Right lobe of liver (tissue), 6 donors: ENCODE measurements around the gene CANX. TPM values are rescaled to one million over a fixed set of nuclear protein-coding genes. Genes with fewer than 3 reads are reported as not detected.
A peak's percentile ranks its signal among the peaks of the same experiment; 100 is the strongest.

Experiments
- ATAC-seq, 4 donors: fragments of 200-7000 bp; cut with Tn5 transposase; one replicate each; pipeline ENCODE4 v1.9.1; 2020; ENCODE audit warnings: mild to moderate bottlenecking in 4 of 4, moderate library complexity in 4 of 4
- DNase-seq, 3 donors: peaks; one replicate each; pipeline ENCODE4 v3.0.0-alpha.2; 2020
- H3K27ac ChIP-seq, 3 donors: fragments of 200-600 bp; one replicate each; pipeline ENCODE4 v1.8.0; 2022
- H3K27me3 ChIP-seq, 2 donors: fragments of 200-600 bp; one replicate each; pipeline ENCODE4 v1.8.0; 2022
- H3K36me3 ChIP-seq, 4 donors: fragments of 200-600 bp; sonication (generic) in 1 of 4; one replicate each; pipeline versions ENCODE4 v1.5.1 to v1.8.0; 2017 to 2022; ENCODE audit warnings: control low read depth in 1 of 4
- H3K4me1 ChIP-seq, 4 donors: fragments of 200-600 bp; sonication (generic) in 1 of 4; one replicate each; pipeline versions ENCODE4 v1.5.1 to v1.8.0; 2017 to 2022; ENCODE audit warnings: control low read depth in 1 of 4
- H3K4me3 ChIP-seq, 3 donors: fragments of 200-600 bp; one replicate each; pipeline ENCODE4 v1.8.0; 2022
- H3K9me3 ChIP-seq, 4 donors: fragments of 200-600 bp; sonication (generic) in 1 of 4; one replicate each; pipeline versions ENCODE4 v1.5.1 to v1.8.0; 2017 to 2022; ENCODE audit warnings: control low read depth in 1 of 4
- POLR2A ChIP-seq: fragments of 450-650 bp; IDR thresholded peaks from one replicate; pipeline ENCODE4 v1.6.1; 2017; ENCODE audit warnings: antibody characterized with exemption, mild to moderate bottlenecking
- WGBS: methylation state at CpG from one replicate; pipeline ENCODE4 v1.1.6; 2018; ENCODE audit warnings: low coverage, low lambda C conversion rate; ENCODE audit not compliant: insufficient coverage; ENCODE audit errors: missing lambda C conversion rate; 5-methylcytosine and 5-hydroxymethylcytosine counted together
- intact Hi-C, 2 donors: fragments of 100-400 bp; cut with DNase I; formaldehyde crosslinking; loops; one replicate each; pipeline versions ENCODE4 v1.11.2 to v1.14.1; 2022
- total RNA-seq, 6 experiments: library from RNA; depleted of rRNA in 2 of 6; stranded (reverse); fragments of >200 nt in 2 of 6; fragmentation: NEBNext Ultra II Directional in 3 of 6; extraction: Animal tissue kit (Norgen Biotek cat#: 25700) in 3 of 6; gene quantifications; one replicate each; pipeline versions ENCODE4 v1.1.0 to v1.2.4, GENCODE V29; 2016 to 2023
- TF ChIP-seq, protein P1 (sequence below), 4 donors: fragments of 200-600 bp in 3 of 4; fragments of 450-650 bp in 1 of 4; IDR thresholded peaks; one replicate each; pipeline versions ENCODE4 v1.5.1 to v1.8.0; 2016 to 2022; ENCODE audit warnings: antibody characterized with exemption in 4 of 4, mild to moderate bottlenecking in 2 of 4
- donor health status: DM: no; HTN: yes; CAD: no.
- donor health status: DM: no; HTN: no; CAD: no.
- donor health status: DM: no; HTN: no; CAD: no.
- donor health status: DM: no; HTN: yes; CAD: no.
- donor health status: DM: no; HTN: yes; CAD: no.

Gene CANX
- total RNA-seq, 6 experiments from 2014 or later: 363 to 606 (median 456) TPM

DNA sequence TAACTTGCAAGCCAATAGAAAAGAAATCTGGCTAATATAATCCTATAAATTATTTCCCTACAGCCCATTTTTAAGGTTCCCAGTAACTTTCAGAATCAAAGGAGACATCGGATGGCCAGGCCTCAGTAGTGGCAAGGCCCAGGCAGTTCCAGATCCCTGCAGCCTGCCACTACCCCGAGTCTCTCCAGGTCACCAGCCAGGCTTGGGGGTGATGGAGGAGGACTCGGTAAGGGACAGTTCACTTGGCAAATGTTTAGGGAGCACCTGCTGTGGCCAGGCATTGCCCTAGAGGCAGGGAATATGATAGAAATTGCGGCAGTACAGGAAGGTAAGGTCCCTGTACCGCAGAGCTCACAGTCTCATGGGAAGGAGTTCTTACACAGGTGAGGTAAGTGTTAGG lies 79.8 kb downstream of the CANX start:
- Histone ChIP-seq H3K4me1 (no peaks in the 10 kb centered on the region), H3K27ac (no peak overlapping the region), H3K9me3 (no peaks in the 10 kb centered on the region), H3K4me3 (no peak overlapping the region), H3K36me3 (peaks cover 0 to 31% (median 6%) of the 10 kb centered on the region in 4 donors), H3K27me3 (no peaks in the 10 kb centered on the region)
- TF ChIP-seq, protein P1, sequence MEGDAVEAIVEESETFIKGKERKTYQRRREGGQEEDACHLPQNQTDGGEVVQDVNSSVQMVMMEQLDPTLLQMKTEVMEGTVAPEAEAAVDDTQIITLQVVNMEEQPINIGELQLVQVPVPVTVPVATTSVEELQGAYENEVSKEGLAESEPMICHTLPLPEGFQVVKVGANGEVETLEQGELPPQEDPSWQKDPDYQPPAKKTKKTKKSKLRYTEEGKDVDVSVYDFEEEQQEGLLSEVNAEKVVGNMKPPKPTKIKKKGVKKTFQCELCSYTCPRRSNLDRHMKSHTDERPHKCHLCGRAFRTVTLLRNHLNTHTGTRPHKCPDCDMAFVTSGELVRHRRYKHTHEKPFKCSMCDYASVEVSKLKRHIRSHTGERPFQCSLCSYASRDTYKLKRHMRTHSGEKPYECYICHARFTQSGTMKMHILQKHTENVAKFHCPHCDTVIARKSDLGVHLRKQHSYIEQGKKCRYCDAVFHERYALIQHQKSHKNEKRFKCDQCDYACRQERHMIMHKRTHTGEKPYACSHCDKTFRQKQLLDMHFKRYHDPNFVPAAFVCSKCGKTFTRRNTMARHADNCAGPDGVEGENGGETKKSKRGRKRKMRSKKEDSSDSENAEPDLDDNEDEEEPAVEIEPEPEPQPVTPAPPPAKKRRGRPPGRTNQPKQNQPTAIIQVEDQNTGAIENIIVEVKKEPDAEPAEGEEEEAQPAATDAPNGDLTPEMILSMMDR (IDR thresholded peaks at IDR 0.05): no peak
- TF ChIP-seq POLR2A: no peak
- no peak for DNase-seq
- intact Hi-C loops: no loop called here
- no peak for ATAC-seq
- WGBS: 87% methylated on average over 4 of the region's 5 CpGs

DNA sequence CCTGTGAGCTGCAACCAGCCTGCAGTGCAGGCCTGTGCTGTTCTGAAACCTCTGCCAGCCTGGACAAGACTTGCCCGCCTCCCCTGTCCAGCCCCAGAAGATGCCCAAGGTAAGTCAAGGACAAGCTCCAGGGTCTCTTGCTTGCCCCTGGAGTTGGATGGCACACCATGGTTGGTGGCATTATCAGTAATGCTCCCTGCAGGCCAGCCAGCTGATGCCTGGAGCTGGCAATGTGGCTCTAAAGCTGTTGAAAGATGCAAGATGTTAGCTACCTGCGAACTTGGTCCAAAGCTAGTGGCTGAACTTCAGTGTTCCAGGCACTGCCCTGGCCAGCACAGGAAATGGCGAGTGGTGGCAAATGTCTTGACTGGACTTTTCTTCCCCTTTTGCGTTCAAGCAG lies 81.1 kb downstream of the CANX start:
- peaks cover 0 to 19% (median 6%) of the 10 kb centered on the region in 4 donors for H3K36me3 ChIP-seq

DNA sequence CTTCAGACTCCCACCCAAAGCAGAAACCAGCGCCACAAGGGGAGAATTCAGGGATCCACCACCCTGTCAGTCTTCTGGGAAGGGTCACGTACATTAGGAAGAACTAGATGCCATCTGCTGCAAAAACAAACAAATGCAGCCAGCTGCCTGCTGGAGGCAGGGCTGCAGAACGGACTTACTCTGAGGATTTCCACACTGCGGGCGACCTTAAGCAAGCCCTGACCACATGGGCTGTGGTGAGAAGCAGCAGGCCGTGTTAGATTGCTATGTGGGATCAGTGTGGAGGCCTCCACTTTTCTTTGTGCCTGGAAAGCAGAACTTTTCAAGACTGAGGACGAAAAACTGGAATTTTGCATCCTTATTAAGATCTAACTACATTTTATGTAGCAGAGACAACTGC lies 81.6 kb downstream of the CANX start:
- H3K27ac ChIP-seq: no peak overlapping the region
- 68% methylated on average over 7 of the region's 7 CpGs for WGBS
- peaks cover 0 to 14% (median 6%) of the 10 kb centered on the region in 4 donors for H3K36me3 ChIP-seq
- no peaks in the 10 kb centered on the region for H3K9me3 ChIP-seq
- no peaks in the 10 kb centered on the region for H3K27me3 ChIP-seq
- intact Hi-C loops: no loop called here
- H3K4me3 ChIP-seq: no peak overlapping the region
- TF ChIP-seq, protein P1 (IDR thresholded peaks at IDR 0.05): no peak
- TF ChIP-seq POLR2A: no peak
- H3K4me1 ChIP-seq: no peaks in the 10 kb centered on the region
- ATAC-seq (peak in 2 of 4 donors; percentile 20 to 29), DNase-seq (peak in 1 of 3 donors; percentile 12)

More for the DNA sequence above, 81.1 kb downstream of the CANX start:
- Histone ChIP-seq H3K27me3 (no peaks in the 10 kb centered on the region), H3K4me1 (no peaks in the 10 kb centered on the region), H3K9me3 (no peaks in the 10 kb centered on the region), H3K27ac (no peak overlapping the region), H3K4me3 (no peak overlapping the region)
- WGBS: 82% methylated on average over 3 of the region's 4 CpGs
- intact Hi-C loops: no loop called here
- ATAC-seq: no peak
- DNase-seq: no peak
- no peak for TF ChIP-seq POLR2A
- TF ChIP-seq, protein P1 (IDR thresholded peaks at IDR 0.05): no peak

Other genes starting within 250 kb of the CANX start
- gene RUFY1, start 148.4 kb upstream of the CANX start, total RNA-seq: 10 to 100 TPM; 17.6 to 24.2 (median 19.5) TPM
- gene HNRNPH1, start 75.3 kb upstream of the CANX start, total RNA-seq: 100 to 1,000 TPM; 140 to 305 (median 219) TPM
- gene CBY3, start 17.9 kb upstream of the CANX start, total RNA-seq: not detected
- gene MAML1, start 33.9 kb downstream of the CANX start, total RNA-seq: 1 to 10 TPM; 6.2 to 8.8 (median 8.0) TPM
- gene LTC4S, start 95.0 kb downstream of the CANX start, total RNA-seq: 1 to 10 TPM in 3 of 6 experiments, under 1 TPM in 2, not detected in 1; 0.73 to 1.7 (median 1.4) TPM
- gene MGAT4B, start 107.9 kb downstream of the CANX start, total RNA-seq: 100 to 1,000 TPM; 151 to 259 (median 181) TPM
- gene SQSTM1, start 121.9 kb downstream of the CANX start, total RNA-seq: 1,000 to 10,000 TPM in 2 of 6 experiments, 100 to 1,000 TPM in 4; 195 to 1,174 (median 649) TPM
- gene MRNIP, start 159.8 kb downstream of the CANX start, total RNA-seq: 10 to 100 TPM in 3 of 6 experiments, 1 to 10 TPM in 3; 4.7 to 14.7 (median 9.0) TPM
- 10 to 100 TPM; 58.7 to 81.9 (median 69.5) TPM for gene TBC1D9B, start 208.9 kb downstream of the CANX start, total RNA-seq